K562 (cell line): Measurements from ENCODE around the gene ACSL5. TPM values are rescaled to one million over a fixed set of nuclear protein-coding genes. Genes with fewer than 3 reads are reported as not detected.

ENCODE experiments used
- ATAC-seq: fragments of 200-7000 bp; cut with Tn5 transposase; 3 replicates; pipeline ENCODE4 v1.9.1; 2020; ENCODE audit warnings: moderate library complexity
- BruUV-seq: library from RNA; stranded (reverse); fragments of 400-500 nt; replicated peaks from 2 replicates; lab custom pipeline; 2021; lab: Mats Ljungman, UMichigan
- CTCF ChIA-PET: fragments of 300-600 bp; formaldehyde crosslinking; extraction: SDS; loops from one replicate; lab custom pipeline; 2021; ENCODE audit warnings: low intra/inter-chr PET ratio; lab: Yijun Ruan, JAX
- POLR2A ChIA-PET: fragments of 300-600, 350-650 bp; sonication (Branson Sonifier 250); formaldehyde crosslinking; extraction: SDS; loops from one replicate; lab custom pipeline; 2021; ENCODE audit warnings: antibody characterized with exemption, inconsistent platforms; lab: Yijun Ruan, JAX
- DNase-seq, 4 experiments: peaks; one replicate each; pipeline versions ENCODE4 v3.0.0 to v3.0.0-alpha.2; 2011 to 2018; ENCODE audit warnings: low spot score in 3 of 4, mixed read lengths in 3 of 4; ENCODE audit errors: extremely low read depth in 1 of 4
- FAIRE-seq: peaks from 2 replicates; lab custom pipeline; 2011; peaks lifted over from hg19 to GRCh38; lab: Jason Lieb, UNC
- H2AFZ ChIP-seq: 2 replicates; pipeline ENCODE4 v1.6.0; 2011; ENCODE audit warnings: low read depth, low read length, control low read depth, inconsistent platforms
- H3K27ac ChIP-seq: fragments of 200-600 bp; 3 replicates; pipeline ENCODE4 v1.8.0; 2011; ENCODE audit warnings: low read depth, mild to moderate bottlenecking, control low read depth, inconsistent platforms, low read length, moderate library complexity, mixed read lengths; ENCODE audit errors: extremely low read depth
- H3K27me3 ChIP-seq, 2 experiments: fragments of 300-600 bp in 1 of 2; 2 replicates in 1 of 2; 3 replicates in 1 of 2; pipeline versions ENCODE4 v1.6.0 to v1.8.0; 2011; ENCODE audit warnings: inconsistent platforms in 2 of 2, low read length in 2 of 2, mild to moderate bottlenecking in 1 of 2, mixed read lengths in 1 of 2, moderate library complexity in 1 of 2; ENCODE audit not compliant: control insufficient read depth in 2 of 2, insufficient read depth in 2 of 2
- H3K36me3 ChIP-seq: fragments of 300-600 bp; 3 replicates; pipeline ENCODE4 v1.8.0; 2011; ENCODE audit warnings: mild to moderate bottlenecking, low read length, inconsistent platforms; ENCODE audit not compliant: control insufficient read depth, insufficient read depth
- H3K4me1 ChIP-seq, 2 experiments: fragments of 200-600 bp in 1 of 2; replicated peaks in 1 of 2; 2 replicates in 1 of 2; 3 replicates in 1 of 2; pipeline versions ENCODE4 v1.5.1 to v1.8.0; 2011; ENCODE audit warnings: inconsistent platforms in 2 of 2, low read length in 2 of 2, mild to moderate bottlenecking in 1 of 2, mixed read lengths in 1 of 2, moderate library complexity in 1 of 2; ENCODE audit not compliant: control insufficient read depth in 2 of 2, insufficient read depth in 2 of 2
- H3K4me2 ChIP-seq: 2 replicates; pipeline ENCODE4 v1.6.1; 2011; ENCODE audit warnings: low read length, control low read depth, inconsistent platforms, mixed read lengths; ENCODE audit not compliant: insufficient read depth
- H3K4me3 ChIP-seq: fragments of 200-600 bp; sonication (generic), shearing (Covaris generic); 2 replicates; pipeline ENCODE4 v1.5.1; 2016; ENCODE audit warnings: control low read depth, inconsistent platforms
- H3K79me2 ChIP-seq: fragments of 200-600 bp; 3 replicates; pipeline ENCODE4 v1.8.0; 2011; ENCODE audit warnings: low read length, inconsistent platforms; ENCODE audit not compliant: control insufficient read depth, insufficient read depth
- H3K9ac ChIP-seq, 2 experiments: 2 replicates each; pipeline versions ENCODE4 v1.6.0 to v1.6.1; 2011; ENCODE audit warnings: low read depth in 2 of 2, low read length in 2 of 2, control low read depth in 1 of 2, inconsistent platforms in 1 of 2, mild to moderate bottlenecking in 1 of 2, mixed read lengths in 1 of 2; ENCODE audit not compliant: insufficient read depth in 1 of 2
- H3K9me1 ChIP-seq: one replicate; pipeline ENCODE4 v1.6.0; 2011; ENCODE audit warnings: inconsistent platforms, mild to moderate bottlenecking, low read length, moderate library complexity; ENCODE audit not compliant: control insufficient read depth, insufficient read depth
- H3K9me3 ChIP-seq: replicated peaks from 2 replicates; pipeline ENCODE4 v1.5.1; 2011; ENCODE audit warnings: low read depth, low read length, inconsistent platforms; ENCODE audit not compliant: control insufficient read depth, insufficient read depth
- H4K20me1 ChIP-seq: replicated peaks from 2 replicates; pipeline ENCODE4 v1.6.1; 2011; ENCODE audit warnings: low read length, inconsistent platforms, mixed read lengths; ENCODE audit not compliant: control insufficient read depth, insufficient read depth
- STAT6 ChIP-seq: sonication (generic); formaldehyde crosslinking; IDR thresholded peaks from 2 replicates; pipeline ENCODE4 v1.8.1; 2023; ENCODE audit warnings: mild to moderate bottlenecking, missing genetic modification reagents
- ZNF121 ChIP-seq: sonication (generic); formaldehyde crosslinking; conservative IDR thresholded peaks from 2 replicates; pipeline ENCODE4 v1.8.0; 2022; ENCODE audit warnings: missing genetic modification reagents
- WGBS: fragments of 100-300 bp; shearing (Covaris generic); methylation state at CpG from one replicate; pipeline ENCODE4 v1.1.6; 2016; ENCODE audit warnings: low coverage, mixed read lengths; ENCODE audit not compliant: insufficient coverage; ENCODE audit errors: missing lambda C conversion rate; 5-methylcytosine and 5-hydroxymethylcytosine counted together
- in situ Hi-C: fragments of 300-500 bp; cut with MboI; formaldehyde crosslinking; loops from 4 replicates; pipeline ENCODE4 v1.15.0; 2018; ENCODE audit warnings: inconsistent platforms, mixed read lengths
- intact Hi-C: fragments of 100-400 bp; cut with micrococcal nuclease; formaldehyde crosslinking; loops from 2 replicates; pipeline ENCODE4 v1.14.2; 2022
- polyA plus RNA-seq, 8 experiments: library from polyadenylated mRNA; depleted of rRNA in 4 of 8; stranded (reverse) in 5 of 8; unstranded in 3 of 8; fragments of >200 nt; fragmentation: Nextera tagmentation in 2 of 8; fragmentation: Illumina TruSeq in 1 of 8; extraction: Ambion mirVana in 2 of 8; extraction: Trizol in 1 of 8; gene quantifications; 2 replicates each; pipeline versions ENCODE4 v1.2.1 to v1.2.3, GENCODE V29; 2011 to 2014; ENCODE audit warnings: inconsistent platforms in 1 of 8, missing spikeins in 1 of 8
- total RNA-seq, 7 experiments: library from RNA; depleted of rRNA in 6 of 7; stranded (reverse); fragments of >200 nt in 6 of 7; fragmentation: Illumina TruSeq in 2 of 7; extraction: Trizol in 2 of 7; gene quantifications; 2 replicates each; pipeline versions ENCODE4 v1.2.1 to v1.2.3, GENCODE V29; 2011 to 2021; ENCODE audit warnings: low replicate concordance in 1 of 7

Gene ACSL5
- total and polyA plus RNA-seq, 9 of the 15 experiments (the other 6 are each of a cell fraction or from before 2014, with no cell fraction given): 0.19 to 1.4 (median 0.55) TPM

GRCh38 chr10:112382515-112383235 lies 8.8 kb downstream of the ACSL5 start:
- Histone ChIP-seq H2AFZ (0 out of 2 replicates have a peak overlapping the region, but pooled peaks have one; percentile 74), H3K9ac (no peak overlapping the region), H3K9me3 (no peaks in the 10 kb centered on the region), H3K36me3 (no peaks in the 10 kb centered on the region), H3K27me3 (no peaks in the 10 kb centered on the region), H3K27ac (peak overlapping the region; percentile 54; the same call in 2 of the 3 replicates), H3K9me1 (no peaks in the 10 kb centered on the region), H3K4me2 (peak overlapping the region; percentile 58; the same call in 1 of the 2 replicates), H3K4me1 (peaks cover 11 to 15% of the 10 kb centered on the region in 2 experiments; a peak in 4 of 5 replicates)
- BruUV-seq: no TSS peak
- POLR2A ChIA-PET: interaction anchor here (0.5 to 0.7 kb wide), 3 partner anchors 20 to 64 kb away, joined by 3 to 4 read pairs (median 3); partner anchors contain the start of gene ZDHHC6
- WGBS: 5% methylated on average over 7 of the region's 9 CpGs
- in situ Hi-C loops: no loop called here
- TF ChIP-seq STAT6 (CRISPR knock-in tag): no peak
- peak; percentile 84 for TF ChIP-seq ZNF121
- TF ChIP-seq, all 486 proteins: peak for 1
- no peaks in the 10 kb centered on the region for H4K20me1 ChIP-seq
- no peaks in the 10 kb centered on the region for H3K79me2 ChIP-seq
- CTCF ChIA-PET: no interaction called here
- FAIRE-seq: peak; percentile 11
- H3K4me3 ChIP-seq: no peak overlapping the region
- intact Hi-C loops: loop anchor here (2.0 kb wide), 1 partner anchor 36 kb away; no protein-coding TSS in a partner anchor
- ATAC-seq: peak; percentile 16
- peak in 1 of 4 experiments; percentile 17 for DNase-seq
